Activated CD8-positive, alpha-beta T cell treated with anti-CD3 and anti-CD28 coated beads for 36 hours (primary cell): Measurements from ENCODE around the gene SSBP4. TPM values are rescaled to one million over a fixed set of nuclear protein-coding genes. Genes with fewer than 3 reads are reported as not detected.
"Not testable (repeated sequence)": the region's sequence is repeated elsewhere in the genome, so short reads cannot be mapped to it uniquely, and the experiment has no call there.

Experiments
- ATAC-seq: fragments of 200-7000 bp; cut with Tn5 transposase; one replicate; pipeline ENCODE4 v1.10.0; 2021; ENCODE audit warnings: mild to moderate bottlenecking, moderate library complexity
- CTCF ChIA-PET: fragments of 350-600 bp; sonication (Branson Sonifier 250); formaldehyde crosslinking; loops from one replicate; lab custom pipeline; 2021; ENCODE audit warnings: antibody characterized with exemption; lab: Charles Lee
- POLR2A ChIA-PET: fragments of 350-600 bp; sonication (Branson Sonifier 250); formaldehyde crosslinking; loops from one replicate; lab custom pipeline; 2021; ENCODE audit warnings: antibody characterized with exemption; lab: Charles Lee
- DNase-seq: peaks from one replicate; pipeline ENCODE4 v3.0.0-alpha.2; 2020
- H3K27ac Mint-ChIP-seq: one replicate; pipeline ENCODE4 v1.8.0; 2021; ENCODE audit warnings: mild to moderate bottlenecking, mixed read lengths
- H3K27me3 Mint-ChIP-seq: one replicate; pipeline ENCODE4 v1.8.0; 2021; ENCODE audit warnings: mixed read lengths
- H3K36me3 Mint-ChIP-seq: one replicate; pipeline ENCODE4 v1.8.0; 2021; ENCODE audit warnings: low read depth, mixed read lengths
- H3K4me1 Mint-ChIP-seq: one replicate; pipeline ENCODE4 v1.8.0; 2021; ENCODE audit warnings: low read depth, mixed read lengths
- H3K4me3 Mint-ChIP-seq: one replicate; pipeline ENCODE4 v1.8.0; 2021; ENCODE audit warnings: mild to moderate bottlenecking, moderate library complexity, mixed read lengths
- H3K9me3 Mint-ChIP-seq: one replicate; pipeline ENCODE4 v1.8.0; 2021; ENCODE audit warnings: mixed read lengths
- intact Hi-C: fragments of 100-400 bp; cut with micrococcal nuclease; formaldehyde crosslinking; loops from one replicate; pipeline ENCODE4 v1.10.0; 2022
- total RNA-seq, 2 experiments: library from RNA; stranded (reverse); gene quantifications; one replicate each; pipeline ENCODE4 v1.2.3, GENCODE V29; 2021
- TF ChIP-seq, protein P1 (sequence below): fragments of 200-600 bp; IDR thresholded peaks from one replicate; pipeline ENCODE4 v1.8.0; 2022; ENCODE audit warnings: antibody characterized with exemption, mild to moderate bottlenecking

Gene SSBP4
- total RNA-seq, 2 experiments from 2014 or later = 98.2 to 102 TPM

DNA sequence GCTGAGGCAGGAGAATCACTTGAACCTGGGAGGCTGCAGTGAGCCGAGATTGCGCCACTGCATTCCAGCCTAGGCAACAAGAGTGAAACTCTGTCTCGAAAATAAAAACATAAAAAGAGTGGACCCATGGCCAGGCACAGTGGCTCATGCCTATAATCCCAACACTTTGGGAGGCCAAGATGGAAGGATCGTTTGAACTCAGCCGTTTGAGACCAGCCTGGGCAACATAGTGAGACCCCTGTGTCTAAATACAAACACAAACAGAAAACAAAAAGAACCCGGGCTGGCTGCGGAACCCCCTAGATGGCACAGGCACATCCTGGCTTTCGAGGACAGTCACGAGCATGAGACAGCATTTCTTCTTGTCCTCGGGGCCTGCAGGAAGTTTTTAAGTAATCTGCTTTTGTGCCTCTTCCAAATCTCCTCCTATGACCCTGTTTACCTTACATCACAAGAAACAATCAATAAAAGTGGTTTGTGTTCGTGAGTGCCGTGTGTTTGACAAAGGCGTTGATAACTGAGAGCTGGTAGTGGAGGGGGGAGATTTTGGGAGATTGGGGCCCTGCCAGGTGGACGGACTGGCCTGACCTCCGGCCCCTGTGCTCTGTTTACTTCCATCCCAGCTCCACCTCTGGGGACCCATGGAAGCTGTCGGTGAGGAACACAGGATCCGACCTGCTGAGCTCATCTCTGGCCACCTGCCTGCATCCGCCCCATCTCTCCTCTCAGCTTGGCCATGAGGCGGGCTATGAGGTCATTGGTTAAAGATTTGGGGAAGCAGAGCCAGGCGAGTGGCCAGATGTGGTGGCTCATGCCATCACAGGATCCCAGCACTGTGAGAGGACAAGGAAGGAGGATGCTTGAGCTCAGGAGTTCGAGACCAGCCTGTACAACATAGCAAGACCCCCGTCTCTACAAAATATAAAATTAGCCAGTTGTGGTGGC lies 39.1 kb upstream of the SSBP4 start:
- intact Hi-C loops = no loop called here
- TF ChIP-seq, protein P1, sequence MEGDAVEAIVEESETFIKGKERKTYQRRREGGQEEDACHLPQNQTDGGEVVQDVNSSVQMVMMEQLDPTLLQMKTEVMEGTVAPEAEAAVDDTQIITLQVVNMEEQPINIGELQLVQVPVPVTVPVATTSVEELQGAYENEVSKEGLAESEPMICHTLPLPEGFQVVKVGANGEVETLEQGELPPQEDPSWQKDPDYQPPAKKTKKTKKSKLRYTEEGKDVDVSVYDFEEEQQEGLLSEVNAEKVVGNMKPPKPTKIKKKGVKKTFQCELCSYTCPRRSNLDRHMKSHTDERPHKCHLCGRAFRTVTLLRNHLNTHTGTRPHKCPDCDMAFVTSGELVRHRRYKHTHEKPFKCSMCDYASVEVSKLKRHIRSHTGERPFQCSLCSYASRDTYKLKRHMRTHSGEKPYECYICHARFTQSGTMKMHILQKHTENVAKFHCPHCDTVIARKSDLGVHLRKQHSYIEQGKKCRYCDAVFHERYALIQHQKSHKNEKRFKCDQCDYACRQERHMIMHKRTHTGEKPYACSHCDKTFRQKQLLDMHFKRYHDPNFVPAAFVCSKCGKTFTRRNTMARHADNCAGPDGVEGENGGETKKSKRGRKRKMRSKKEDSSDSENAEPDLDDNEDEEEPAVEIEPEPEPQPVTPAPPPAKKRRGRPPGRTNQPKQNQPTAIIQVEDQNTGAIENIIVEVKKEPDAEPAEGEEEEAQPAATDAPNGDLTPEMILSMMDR = no peak
- Mint-ChIP-seq H3K27me3 (peaks cover 9% of the 10 kb centered on the region), H3K4me1 (no peaks in the 10 kb centered on the region), H3K4me3 (no peak overlapping the region), H3K27ac (no peak overlapping the region), H3K36me3 (no peaks in the 10 kb centered on the region), H3K9me3 (no peaks in the 10 kb centered on the region)
- CTCF ChIA-PET = interaction anchor here (0.8 to 3.1 kb wide), 4 partner anchors 9 to 170 kb away, joined by 3 to 15 read pairs (median 4); no protein-coding TSS in a partner anchor
- POLR2A ChIA-PET = interaction anchor here (1.7 kb wide), 1 partner anchor 39 kb away, joined by 3 read pairs; the partner anchor contains the start of gene PGPEP1
- ATAC-seq (no peak), DNase-seq (no peak)

DNA sequence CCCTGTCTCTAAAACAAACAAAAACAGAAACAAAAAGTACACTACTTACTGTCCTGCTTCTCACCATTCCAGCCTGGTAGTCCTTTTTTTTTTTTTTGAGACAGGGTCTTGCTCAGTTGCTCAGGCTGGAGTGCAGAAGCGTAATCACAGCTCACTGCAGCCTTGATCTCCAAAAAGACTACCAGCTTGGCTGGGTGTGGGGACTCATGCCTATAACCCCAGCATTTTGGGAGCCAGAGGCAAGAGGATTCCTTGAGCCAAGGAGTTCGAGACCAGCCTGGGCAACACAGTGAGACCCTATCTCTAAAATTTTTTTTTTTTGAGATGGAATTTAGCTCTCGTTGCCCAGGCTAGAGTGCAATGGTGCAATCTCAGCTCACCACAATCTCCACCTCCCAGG lies 38.4 kb upstream of the SSBP4 start:
- no peaks in the 10 kb centered on the region for H3K9me3 Mint-ChIP-seq
- no peaks in the 10 kb centered on the region for H3K36me3 Mint-ChIP-seq
- H3K4me1 Mint-ChIP-seq = no peaks in the 10 kb centered on the region
- DNase-seq (no peak), ATAC-seq (no peak)
- intact Hi-C loops = no loop called here
- no peak overlapping the region for H3K4me3 Mint-ChIP-seq
- peaks cover 16% of the 10 kb centered on the region for H3K27me3 Mint-ChIP-seq
- H3K27ac Mint-ChIP-seq = no peak overlapping the region
- CTCF ChIA-PET = interaction anchor here (0.9 to 3.1 kb wide), 4 partner anchors 8 to 171 kb away, joined by 3 to 15 read pairs (median 5); no protein-coding TSS in a partner anchor
- POLR2A ChIA-PET = interaction anchor here (1.7 kb wide), 1 partner anchor 40 kb away, joined by 3 read pairs; the partner anchor contains the start of gene PGPEP1
- TF ChIP-seq, protein P1 = no peak

DNA sequence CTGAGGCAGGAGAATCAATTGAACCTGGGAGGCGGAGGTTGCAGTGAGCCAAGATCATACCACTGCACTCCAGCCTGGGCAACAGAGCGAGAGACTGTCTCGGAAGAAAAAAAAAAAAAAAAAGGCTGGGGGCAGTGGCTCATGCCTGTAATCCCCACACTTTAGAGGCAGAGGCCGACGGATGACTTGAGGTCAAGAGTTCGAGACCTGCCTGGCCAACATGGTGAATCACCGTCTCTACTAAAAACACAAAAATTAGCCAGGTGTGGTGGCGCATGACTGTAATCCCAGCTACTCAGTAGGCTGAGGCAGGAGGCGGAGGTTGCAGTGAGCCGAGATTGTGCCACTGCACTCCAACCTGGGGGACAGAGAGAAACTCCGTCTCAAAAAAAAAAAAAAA lies 35.6 kb upstream of the SSBP4 start:
- POLR2A ChIA-PET, H3K27ac Mint-ChIP-seq, H3K36me3 Mint-ChIP-seq, ATAC-seq, H3K4me1 Mint-ChIP-seq, DNase-seq, H3K9me3 Mint-ChIP-seq, intact Hi-C loops, H3K4me3 Mint-ChIP-seq: not testable (repeated sequence)
- peaks cover 37% of the 10 kb centered on the region for H3K27me3 Mint-ChIP-seq
- CTCF ChIA-PET = interaction anchor here (0.9 to 1.9 kb wide), 2 partner anchors 104 to 106 kb away, joined by 3 to 6 read pairs; no protein-coding TSS in a partner anchor

DNA sequence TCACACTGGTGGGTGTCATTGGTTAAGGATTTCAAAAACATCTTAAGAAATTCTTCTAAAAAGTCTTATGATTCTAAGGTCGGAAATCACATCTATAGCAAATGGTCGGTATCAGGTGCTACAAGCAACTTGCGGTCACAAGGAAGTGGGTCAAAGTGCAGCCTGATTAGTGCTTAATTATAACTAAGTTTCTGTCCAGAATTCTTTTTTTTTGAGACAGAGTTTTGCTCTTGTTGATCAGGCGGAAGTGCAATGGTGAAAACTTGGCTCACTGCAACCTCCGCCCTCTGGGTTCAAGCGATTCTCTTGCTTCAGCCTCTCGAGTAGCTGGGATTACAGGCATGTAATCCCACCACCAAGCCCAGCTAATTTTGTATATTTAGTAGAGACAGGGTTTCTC lies 34.4 kb upstream of the SSBP4 start:
- no peak overlapping the region for H3K27ac Mint-ChIP-seq
- TF ChIP-seq, protein P1 = no peak
- POLR2A ChIA-PET = no interaction called here
- no peak overlapping the region for H3K4me3 Mint-ChIP-seq
- peaks cover 38% of the 10 kb centered on the region for H3K27me3 Mint-ChIP-seq
- CTCF ChIA-PET = interaction anchor here (1.1 to 6.1 kb wide), 2 partner anchors 24 to 54 kb away, joined by 6 to 90 read pairs; no protein-coding TSS in a partner anchor
- no peak for ATAC-seq
- H3K36me3 Mint-ChIP-seq = no peaks in the 10 kb centered on the region
- peaks cover 6% of the 10 kb centered on the region for H3K4me1 Mint-ChIP-seq
- intact Hi-C loops = no loop called here
- DNase-seq = no peak
- H3K9me3 Mint-ChIP-seq = no peaks in the 10 kb centered on the region

- H3K27me3 Mint-ChIP-seq = peaks cover 38% of the 10 kb centered on the region
- no peak overlapping the region for H3K27ac Mint-ChIP-seq
- H3K4me1 Mint-ChIP-seq = peaks cover 6% of the 10 kb centered on the region
- H3K9me3 Mint-ChIP-seq = no peaks in the 10 kb centered on the region
- no peaks in the 10 kb centered on the region for H3K36me3 Mint-ChIP-seq
- intact Hi-C loops = no loop called here
- no peak overlapping the region for H3K4me3 Mint-ChIP-seq
- DNase-seq (no peak), ATAC-seq (no peak)
- CTCF ChIA-PET = interaction anchor here (0.5 to 6.7 kb wide), 8 partner anchors 9 to 55 kb away, joined by 3 to 181 read pairs (median 4); partner anchors contain the start of gene SSBP4
- POLR2A ChIA-PET = no interaction called here
- TF ChIP-seq, protein P1 = no peak
Observed at GRCh38 chr19:18385359-18385674, 33.9 kb upstream of the SSBP4 start.
